Measurements from ENCODE around the gene TEPSIN.

Gene TEPSIN

DNA sequence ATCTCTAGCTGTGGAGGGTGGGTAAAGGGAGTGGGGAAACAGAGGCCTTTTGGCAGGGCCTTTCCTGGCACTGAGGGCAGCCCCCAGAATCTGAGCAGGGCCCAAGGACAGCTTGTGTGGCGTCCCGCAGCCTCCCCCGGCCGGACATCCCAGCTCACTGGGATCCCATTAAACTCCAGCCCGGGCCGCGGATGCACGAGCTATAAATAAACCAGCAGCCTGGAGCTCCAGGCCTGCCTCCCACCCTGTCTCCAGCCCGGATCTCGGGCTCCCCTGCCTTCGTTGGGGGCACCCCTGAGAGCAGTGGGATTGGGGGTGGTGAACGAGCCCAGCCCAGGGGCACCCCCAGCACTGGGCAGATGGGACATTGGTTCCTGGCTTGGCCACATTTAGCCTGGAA, 59.0 kb downstream of the TEPSIN start:
- DNase-seq = no peak

DNA sequence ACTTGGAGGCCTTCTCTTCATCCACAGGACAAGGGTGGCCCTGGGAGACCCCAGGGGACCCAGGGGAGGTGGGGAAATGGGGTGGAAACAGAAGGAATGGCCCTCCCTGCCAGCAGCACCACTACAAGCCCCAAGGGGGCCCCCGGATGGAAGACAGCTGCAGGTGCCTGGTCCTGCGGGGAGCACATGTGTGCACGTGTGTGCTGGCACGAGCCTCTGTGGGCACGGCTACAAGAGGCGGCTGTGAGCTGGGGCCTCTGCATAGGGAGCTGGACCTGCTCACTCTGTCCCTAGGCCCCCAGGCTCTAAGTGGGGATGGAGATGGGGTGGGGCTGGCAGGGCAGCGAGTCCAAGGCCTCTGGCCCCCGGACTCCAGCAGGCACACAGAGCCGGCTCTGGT, 59.6 kb downstream of the TEPSIN start:
- no peak for DNase-seq

All from hippocampal formation (tissue), 2 donors.